Measurements from ENCODE around the gene TIMM17B.
"Not testable (repeated sequence)": the region's sequence is repeated elsewhere in the genome, so short reads cannot be mapped to it uniquely, and the experiment has no call there.

TIMM17B gene

DNA sequence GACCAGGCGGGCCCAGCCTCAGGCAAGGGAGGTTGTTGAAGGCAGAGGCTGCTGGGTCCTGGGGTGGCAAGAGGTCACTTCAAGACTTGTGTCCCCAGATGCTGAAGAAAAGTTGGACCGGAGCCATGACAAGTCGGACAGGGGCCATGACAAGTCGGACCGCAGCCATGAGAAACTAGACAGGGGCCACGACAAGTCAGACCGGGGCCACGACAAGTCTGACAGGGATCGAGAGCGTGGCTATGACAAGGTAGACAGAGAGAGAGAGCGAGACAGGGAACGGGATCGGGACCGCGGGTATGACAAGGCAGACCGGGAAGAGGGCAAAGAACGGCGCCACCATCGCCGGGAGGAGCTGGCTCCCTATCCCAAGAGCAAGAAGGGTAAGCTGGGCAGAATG lies 4.6 kb upstream of the TIMM17B start:
- no peak for DNase-seq
- intact Hi-C loops (cut with DNase I): no loop called here

DNA sequence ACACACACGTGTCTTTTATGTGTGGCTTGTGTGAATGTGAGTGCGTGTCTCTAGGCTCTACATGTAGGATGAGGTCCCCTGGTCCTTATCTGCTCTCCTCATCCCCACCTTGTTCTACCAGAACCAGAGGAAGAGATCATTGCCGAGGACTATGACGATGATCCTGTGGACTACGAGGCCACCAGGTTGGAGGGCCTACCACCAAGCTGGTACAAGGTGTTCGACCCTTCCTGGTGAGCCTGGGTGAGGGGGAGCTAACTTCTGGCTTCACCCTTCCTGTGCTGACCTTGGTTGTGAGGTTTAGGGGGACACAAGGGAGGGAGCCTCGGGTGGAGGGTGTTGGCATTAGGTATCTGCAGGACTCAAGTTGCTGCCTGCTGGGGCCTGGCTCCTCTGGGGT lies 3.5 kb upstream of the TIMM17B start:
- intact Hi-C loops (cut with DNase I): no loop called here
- no peak for DNase-seq

DNA sequence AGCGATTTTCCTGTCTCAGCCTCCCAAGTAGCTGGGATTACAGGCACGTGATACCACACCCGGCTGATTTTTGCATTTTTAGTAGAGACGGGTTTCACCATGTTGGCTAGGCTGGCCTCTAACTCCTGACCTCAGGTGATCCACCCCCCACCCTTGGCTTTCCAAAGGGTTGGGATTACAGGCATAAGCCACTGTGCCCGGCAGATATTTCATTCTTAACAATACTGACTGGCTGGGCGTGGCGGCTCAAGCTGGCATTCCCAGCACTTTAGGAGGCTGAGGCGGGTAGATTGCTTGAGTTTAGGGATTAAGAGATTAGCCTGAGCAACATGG lies 1.5 kb upstream of the TIMM17B start:
- intact Hi-C loops (cut with DNase I): loop anchor here (10.0 kb wide), 2 partner anchors 94 to 224 kb away; partner anchors contain the start of gene HDAC6
- DNase-seq: no peak

DNA sequence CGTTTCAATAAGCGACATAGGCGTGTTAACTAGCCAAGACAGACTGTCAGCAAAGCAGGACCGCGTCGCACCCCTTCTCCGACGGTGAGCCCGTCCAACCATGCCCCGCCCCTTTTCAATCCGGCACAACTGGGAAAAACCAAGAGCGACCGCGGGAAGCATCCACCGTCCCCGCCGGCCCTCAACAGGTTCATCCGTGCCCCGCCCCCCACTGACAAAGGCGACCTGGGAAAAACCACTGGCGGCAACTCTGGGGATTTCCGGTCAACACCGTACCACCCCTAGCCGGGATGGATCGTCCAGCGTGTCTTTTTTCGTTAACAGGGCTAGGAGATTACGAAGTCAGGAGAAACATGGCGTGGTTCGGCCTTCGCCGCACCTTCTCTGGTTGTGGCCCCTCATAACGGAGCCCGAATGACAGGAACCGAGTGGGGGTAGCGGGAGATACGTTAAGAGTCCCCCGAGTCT lies 377 bp downstream of the TIMM17B start:
- DNase-seq: peak in 41 of 42 donors; percentile 42 to 83 (median 71)
- intact Hi-C loops (cut with DNase I): loop anchor here (10.0 kb wide), 2 partner anchors 92 to 222 kb away; partner anchors contain the start of gene HDAC6

DNA sequence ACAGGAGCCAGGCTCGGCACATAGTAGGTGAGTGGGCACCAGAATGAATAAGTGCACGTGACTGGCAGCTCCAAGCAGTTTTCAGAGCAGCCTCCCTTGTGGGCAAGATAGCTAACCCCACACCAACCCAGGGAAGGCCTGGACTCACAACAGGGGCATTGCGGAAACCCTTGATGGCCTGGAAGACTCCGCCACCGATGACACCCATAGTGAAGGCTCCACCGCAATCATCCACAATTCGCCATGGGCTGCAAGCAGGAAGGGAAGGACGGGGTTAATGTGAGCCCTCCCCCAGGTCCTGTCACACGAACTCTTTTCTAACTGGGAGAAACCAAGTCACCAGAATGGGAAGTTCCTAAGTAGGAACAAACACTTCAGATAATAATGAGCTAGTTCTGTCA lies 957 bp downstream of the TIMM17B start:
- peak in 6 of 42 donors; percentile 11 to 37 (median 27) for DNase-seq
- intact Hi-C loops (cut with DNase I): loop anchor here (10.0 kb wide), 2 partner anchors 92 to 222 kb away; partner anchors contain the start of gene HDAC6

DNA sequence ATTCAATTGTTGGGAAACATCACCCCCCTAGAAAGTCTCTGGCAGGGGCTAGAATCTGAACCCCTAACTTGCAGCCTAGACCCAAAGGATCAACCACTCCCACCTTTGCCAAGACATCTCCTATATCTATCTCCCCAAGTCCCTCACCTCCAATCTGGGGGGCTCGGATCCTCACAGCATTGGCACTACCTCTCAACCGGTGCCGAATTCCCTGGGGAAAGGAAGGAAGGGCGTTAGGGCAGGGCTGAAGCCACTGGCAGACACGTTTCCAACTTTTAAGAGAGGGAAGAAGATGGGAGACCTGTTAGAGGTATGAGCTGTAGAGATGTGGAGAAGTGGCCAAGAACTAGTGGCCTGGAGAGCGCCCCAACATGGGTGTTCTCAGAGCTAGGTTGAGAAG lies 2.7 kb downstream of the TIMM17B start:
- DNase-seq: peak in 2 of 42 donors; percentile 3 to 8
- intact Hi-C loops (cut with DNase I): loop anchor here (10.0 kb wide), 2 partner anchors 90 to 220 kb away; partner anchors contain the start of gene HDAC6

DNA sequence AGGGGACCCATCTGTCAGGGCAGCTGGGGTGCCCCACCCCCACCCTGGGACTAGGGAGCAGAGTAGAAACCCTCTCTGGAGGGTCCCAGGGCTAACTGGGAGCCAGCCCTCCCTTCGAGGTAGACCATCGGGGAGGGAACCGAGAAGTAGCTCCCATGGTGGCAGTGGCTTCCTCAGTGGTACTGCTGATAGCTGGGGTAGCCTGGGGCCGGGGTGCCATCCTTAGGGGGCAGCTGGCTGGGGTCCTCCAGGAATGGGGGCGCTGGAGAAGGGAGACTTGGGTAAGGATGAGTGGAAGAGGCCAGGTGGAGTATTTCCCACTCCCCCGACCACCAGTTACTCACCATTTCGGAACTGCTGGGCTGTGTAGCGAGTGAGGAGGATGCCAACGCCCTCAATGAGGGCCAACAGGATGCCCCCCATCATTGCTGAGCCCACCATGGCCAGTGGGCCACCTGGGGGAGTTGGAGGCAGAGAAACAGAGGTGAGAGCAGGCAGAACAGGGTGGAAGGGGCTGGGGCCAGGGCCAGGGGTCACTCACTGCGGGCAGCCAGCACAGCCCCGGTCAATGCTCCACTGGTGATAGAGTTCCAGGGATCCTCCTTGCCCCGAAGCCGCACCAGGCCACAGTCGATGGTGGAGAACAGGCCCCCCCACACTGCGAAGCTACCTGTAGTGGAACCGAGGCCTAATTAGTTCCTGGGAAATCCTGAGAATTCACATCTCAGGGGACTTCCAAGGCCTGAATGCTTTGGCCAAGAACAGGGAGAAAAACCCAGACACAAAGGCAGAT lies 3.8 kb downstream of the TIMM17B start:
- intact Hi-C loops (cut with DNase I): loop anchor here (10.0 kb wide), 2 partner anchors 89 to 219 kb away; partner anchors contain the start of gene HDAC6

DNA sequence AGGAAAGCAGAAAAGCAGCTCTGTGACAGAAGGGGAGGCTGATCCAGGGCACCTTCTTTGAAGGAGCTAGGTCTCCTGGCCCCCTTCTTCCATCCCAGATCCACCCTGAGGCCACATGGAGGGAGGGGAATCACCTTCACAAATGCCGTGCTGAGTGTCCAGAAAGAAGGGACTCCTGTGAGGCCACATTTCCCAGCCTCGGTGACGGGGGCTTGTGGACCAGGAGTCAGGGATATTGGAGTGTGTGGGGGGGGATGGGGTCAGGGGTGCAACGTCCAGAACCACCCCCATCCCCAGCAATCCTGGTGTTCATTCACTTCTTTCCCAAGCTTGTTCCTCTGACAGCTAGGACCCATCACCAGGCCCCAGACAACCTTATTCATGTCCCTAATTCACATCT lies 4.7 kb downstream of the TIMM17B start:
- DNase-seq: no peak
- intact Hi-C loops (cut with DNase I): loop anchor here (10.0 kb wide), 2 partner anchors 88 to 218 kb away; partner anchors contain the start of gene HDAC6

More for the DNA sequence above, 3.8 kb downstream of the TIMM17B start:
- peak in 3 of 42 donors; percentile 3 to 28 (median 21) for DNase-seq

DNA sequence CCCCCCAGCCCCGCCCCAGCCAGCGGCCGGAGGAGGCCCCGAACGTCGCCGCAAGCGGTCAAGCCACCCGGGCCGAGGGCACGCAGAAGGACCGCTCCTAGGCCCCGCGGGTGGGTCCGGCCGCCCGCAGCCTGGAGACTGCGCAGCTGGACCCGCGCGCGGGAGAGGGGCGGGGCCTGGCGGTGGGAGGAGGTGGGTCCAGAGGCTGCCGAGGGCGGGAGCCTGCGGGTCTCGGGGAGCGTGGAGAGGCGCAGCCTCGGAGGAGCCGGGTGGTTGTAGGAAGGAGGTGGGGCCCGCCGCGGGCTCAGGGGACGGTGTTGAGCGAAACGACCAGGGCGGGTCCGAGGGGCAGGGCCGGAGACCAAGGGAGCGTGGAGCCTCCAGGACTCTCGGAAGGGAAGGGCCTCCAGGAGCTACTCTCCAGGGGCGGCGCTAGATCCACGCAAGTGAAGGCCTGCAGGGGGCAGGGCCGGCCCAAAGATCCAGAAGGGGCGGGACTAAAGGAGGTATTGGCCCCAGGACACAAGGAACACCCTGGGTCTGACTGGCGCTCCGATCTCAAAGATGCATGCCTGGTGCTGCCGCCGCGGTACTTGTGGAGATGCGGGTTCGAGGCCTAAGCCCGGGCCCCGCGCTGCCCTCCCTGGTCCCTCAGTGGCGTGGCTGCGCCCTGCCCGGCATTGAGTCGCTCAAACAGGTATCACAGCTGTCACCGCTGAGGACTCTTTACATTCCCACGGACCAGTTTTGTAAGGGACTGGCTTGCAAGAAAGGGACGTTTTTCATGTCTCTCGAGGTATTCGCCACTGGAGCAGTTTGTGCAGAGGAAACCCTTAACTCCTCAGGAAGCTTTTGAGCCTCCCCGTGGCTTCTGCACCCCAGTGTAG lies 5.9 kb downstream of the TIMM17B start:
- DNase-seq: peak; percentile 59 to 90 (median 80)
- intact Hi-C loops (cut with DNase I): loop anchor here (10.0 kb wide), 2 partner anchors 87 to 217 kb away; partner anchors contain the start of gene HDAC6

DNA sequence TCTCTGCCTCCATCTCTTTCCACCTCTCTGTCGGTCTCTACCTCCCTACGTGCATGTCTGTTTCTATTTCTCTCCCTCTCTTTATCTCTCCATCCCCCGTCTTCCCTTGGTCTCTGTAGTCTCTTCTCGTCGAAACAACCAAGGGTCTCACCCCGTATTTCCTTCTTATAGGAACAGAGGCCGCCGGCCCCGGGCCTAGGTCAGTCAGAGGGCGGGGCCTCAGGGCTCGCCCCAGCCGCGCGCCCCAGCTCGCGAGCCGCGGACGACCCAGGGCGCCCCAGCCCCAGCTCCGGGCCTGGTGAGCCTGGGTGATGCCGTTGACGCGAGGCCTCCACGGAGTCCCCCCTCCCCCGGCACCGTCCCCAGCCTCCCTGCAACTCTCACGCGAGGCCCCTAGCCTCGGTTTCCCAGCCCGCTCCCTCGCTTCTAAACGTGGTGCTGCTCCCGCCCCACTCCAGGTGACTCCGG lies 6.6 kb downstream of the TIMM17B start:
- DNase-seq: peak in 8 of 42 donors; percentile 2 to 36 (median 22)
- intact Hi-C loops (cut with DNase I): loop anchor here (10.0 kb wide), 2 partner anchors 86 to 216 kb away; partner anchors contain the start of gene HDAC6

DNA sequence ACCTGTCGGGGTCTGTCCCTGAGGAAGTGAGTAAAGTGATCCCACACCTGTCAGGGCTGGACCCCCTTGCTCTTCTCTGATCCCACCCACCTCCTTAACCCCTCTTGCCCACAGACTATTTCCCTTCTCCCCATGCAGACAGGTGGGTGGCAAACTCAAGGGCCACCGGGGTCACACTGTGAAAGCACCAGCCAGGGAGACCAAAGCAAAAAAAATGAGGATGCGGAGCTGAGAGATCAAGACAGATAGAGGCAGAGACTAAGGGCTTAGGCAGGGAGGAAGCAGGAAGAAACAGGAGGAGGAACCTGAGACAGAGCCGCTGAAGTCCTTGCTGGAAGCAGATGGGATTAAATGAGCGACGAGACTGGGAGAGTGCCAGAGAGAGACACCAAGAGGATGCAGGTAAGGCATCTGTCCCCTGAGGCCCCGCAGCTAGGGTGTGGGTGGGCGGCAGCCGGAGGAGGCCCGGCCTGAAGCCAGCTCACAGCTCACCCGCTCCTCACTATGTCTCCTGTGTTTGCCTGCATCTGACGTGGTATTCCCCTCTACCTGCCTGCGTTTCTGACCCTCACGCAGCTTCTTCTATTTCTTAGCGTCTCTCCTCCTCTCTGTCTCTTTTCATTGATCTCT lies 7.2 kb downstream of the TIMM17B start:
- intact Hi-C loops (cut with DNase I): loop anchor here (10.0 kb wide), 2 partner anchors 86 to 216 kb away; partner anchors contain the start of gene HDAC6
- DNase-seq: peak in 22 of 42 donors; percentile 4 to 57 (median 32)

DNA sequence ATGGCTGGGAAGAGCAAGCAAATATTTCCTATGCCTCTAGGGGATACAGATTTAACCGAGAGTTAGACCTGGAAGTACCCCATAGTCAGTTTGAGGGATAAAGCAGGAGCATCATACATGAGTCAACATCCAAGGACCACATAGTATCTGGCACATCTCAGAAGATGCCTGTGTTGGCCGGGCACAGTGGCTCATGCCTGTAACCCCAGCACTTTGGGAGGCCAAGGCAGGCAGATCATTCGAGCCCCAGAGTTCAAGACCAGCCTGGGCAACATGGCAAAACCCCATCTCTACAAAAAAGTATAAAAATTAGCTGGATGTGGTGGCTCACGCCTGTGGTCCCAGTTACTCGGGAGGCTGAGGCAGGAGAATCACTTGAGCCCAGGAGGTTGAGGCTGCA lies 11.0 kb downstream of the TIMM17B start:
- intact Hi-C loops (cut with DNase I): not testable (repeated sequence)
- DNase-seq: peak in 1 of 42 donors; percentile 5

DNA sequence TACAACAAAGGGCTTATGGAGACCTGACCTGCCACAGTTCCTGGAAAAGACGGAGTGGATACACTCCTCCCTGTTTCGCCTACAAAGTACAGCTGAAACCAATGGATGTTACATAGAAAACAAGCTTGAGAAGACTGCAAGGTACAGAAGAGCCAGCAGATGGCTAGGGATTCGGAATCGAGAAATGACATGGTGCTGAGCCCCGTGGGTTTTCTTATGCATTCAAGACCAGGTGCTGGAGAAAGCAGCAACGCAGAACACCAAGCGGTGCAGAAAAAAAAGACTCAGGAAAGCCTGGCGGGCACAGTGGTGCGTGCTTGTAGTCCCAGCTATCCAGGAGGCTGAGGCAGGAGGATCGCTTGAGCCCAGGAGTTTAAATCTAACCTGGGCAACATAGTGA lies 13.8 kb downstream of the TIMM17B start:
- no peak for DNase-seq
- intact Hi-C loops (cut with DNase I): no loop called here

DNA sequence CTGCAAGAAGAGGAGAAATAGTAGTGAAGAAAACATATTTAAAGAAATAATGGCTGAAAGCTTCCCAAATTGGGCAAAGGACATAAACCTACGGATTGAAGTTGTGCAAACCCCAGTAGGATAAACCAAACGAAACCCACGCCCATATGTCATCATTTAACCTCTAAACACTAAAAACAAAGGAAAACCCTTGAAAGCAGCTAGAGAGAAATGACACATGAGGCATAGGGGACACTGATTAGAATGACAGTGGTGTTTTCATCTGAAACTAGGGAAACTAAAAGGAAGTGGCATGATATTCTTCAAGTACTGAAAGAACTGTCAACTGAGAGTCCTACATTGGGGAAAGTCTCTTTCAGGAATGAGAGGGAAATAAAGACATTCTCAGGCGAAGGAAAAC lies 20.6 kb downstream of the TIMM17B start:
- intact Hi-C loops (cut with DNase I); DNase-seq: not testable (repeated sequence)

DNA sequence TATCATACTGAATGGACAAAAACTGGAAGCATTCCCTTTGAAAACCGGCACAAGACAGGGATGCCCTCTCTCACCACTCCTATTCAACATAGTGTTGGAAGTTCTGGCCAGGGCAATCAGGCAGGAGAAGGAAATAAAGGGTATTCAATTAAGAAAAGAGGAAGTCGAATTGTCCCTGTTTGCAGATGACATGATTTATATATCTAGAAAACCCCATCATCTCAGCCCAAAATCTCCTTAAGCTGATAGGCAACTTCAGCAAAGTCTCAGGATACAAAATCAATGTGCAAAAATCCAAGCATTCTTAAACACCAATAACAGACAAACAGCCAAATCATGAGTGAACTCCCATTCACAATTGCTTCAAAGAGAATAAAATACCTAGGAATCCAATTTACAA lies 25.6 kb downstream of the TIMM17B start:
- DNase-seq; intact Hi-C loops (cut with DNase I): not testable (repeated sequence)

DNA sequence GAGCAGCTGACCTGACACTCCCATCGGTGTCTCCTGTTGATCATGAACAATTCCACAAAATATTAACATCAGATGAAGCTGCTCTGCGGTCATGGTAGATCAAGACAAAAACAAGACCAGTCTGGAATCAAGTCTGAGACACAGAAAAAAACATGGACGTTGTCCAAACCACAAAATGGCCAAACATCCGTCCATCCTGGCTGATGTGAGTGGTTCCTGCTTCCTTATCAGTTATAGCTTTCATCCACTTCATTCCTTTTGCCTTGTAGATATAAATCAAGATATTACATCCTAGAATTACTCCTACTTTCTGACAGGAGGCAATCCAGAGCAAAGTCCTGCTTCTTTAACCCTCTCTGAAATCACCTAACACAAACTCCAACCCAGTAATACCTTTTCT lies 33.4 kb downstream of the TIMM17B start:
- DNase-seq: no peak
- intact Hi-C loops (cut with DNase I): no loop called here

DNA sequence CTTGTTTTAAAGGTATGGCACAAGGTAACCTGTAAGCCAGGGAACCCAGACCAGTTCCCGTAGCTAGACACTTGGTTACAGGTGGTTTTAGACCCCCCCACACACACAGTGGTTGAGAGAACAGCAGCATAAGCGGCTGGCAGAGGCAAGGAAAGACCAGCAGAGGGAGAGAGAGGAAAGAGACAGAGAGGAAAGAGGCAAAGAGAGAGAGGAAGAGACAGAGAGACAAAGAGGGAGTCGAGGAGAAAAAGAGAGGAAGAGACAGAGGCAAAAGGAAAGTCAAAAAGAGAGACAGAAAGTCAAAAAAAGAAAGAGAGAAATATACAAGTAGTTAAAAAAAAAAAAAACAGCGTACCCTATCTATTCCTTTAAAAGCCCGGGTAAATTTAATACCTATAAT lies 42.7 kb downstream of the TIMM17B start:
- DNase-seq: no peak
- intact Hi-C loops (cut with DNase I): no loop called here

DNA sequence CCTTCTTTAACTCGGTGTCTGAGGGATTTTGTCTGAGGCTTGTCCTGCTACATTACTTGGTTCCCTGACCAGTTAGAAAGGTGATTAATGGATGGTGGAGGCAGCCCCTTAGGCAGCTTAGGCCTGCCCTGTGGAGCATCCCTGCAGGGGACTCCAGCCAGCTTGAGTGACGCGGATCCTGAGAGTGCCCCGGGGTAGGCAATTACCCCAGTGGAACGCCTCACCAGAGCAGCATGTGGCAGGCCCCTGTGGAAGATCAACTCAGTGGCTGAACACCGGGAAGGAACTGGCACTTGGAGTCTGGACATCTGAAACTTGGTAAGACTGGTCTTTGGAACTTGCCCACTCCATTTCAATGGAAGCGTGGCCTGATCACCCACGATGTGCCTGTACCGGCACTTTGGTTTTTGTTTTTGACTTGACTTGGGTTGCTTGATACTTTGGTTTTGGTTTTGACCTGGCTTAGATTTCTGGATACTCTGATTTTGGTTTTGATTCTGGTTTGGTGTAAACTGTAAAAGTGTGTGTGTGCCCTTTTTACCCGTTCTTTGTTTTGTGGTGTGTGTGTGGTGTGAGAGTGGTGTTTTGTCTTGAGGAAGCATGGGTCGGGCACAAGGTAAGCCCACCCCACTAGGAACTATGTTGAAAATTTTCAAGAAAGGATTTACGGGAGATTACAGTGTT lies 43.3 kb downstream of the TIMM17B start:
- DNase-seq; intact Hi-C loops (cut with DNase I): not testable (repeated sequence)
